ENCODE results near the gene SMARCC2. TPM values are rescaled to one million over a fixed set of nuclear protein-coding genes. Genes with fewer than 3 reads are reported as not detected.

SMARCC2 gene
- 31.4 and 45.8 TPM in 2 replicates for total RNA-seq

GRCh38 chr12:56189099-56189917 is at the start of gene SMARCC2:
TSS of gene SMARCC2 (minus strand) at chr12:56189483. CDS start at chr12:56189461, 22 bp downstream.
- DNase-seq (ENCODE audit: low read depth in 2 of 2) = peak; percentile 86 to 92

- no peak for DNase-seq (ENCODE audit: low read depth in 2 of 2)
These were observed 48.3 kb upstream of the SMARCC2 start for GRCh38 chr12:56237552-56237951.

- DNase-seq (ENCODE audit: low read depth in 2 of 2) = no peak
These were observed 47.7 kb upstream of the SMARCC2 start for GRCh38 chr12:56236985-56237384.

GRCh38 chr12:56236091-56236490 is 46.8 kb upstream of the SMARCC2 start:
- no peak for DNase-seq (ENCODE audit: low read depth in 2 of 2)

GRCh38 chr12:56234746-56235436 is 45.6 kb upstream of the SMARCC2 start:
- no peak for DNase-seq (ENCODE audit: low read depth in 2 of 2)

GRCh38 chr12:56231184-56231582 is 41.9 kb upstream of the SMARCC2 start:
- no peak for DNase-seq (ENCODE audit: low read depth in 2 of 2)

- DNase-seq (ENCODE audit: low read depth in 2 of 2) = no peak
These were observed 41.3 kb upstream of the SMARCC2 start for GRCh38 chr12:56230432-56231183.

GRCh38 chr12:56229916-56230431 is 40.7 kb upstream of the SMARCC2 start, which contains the start of gene SLC39A5:
TSS of gene SLC39A5 (plus strand) at chr12:56230051. CDS start at chr12:56231275, 1,224 bp downstream.
- DNase-seq (ENCODE audit: low read depth in 2 of 2) = no peak

- DNase-seq (ENCODE audit: low read depth in 2 of 2) = no peak
These were observed 39.8 kb upstream of the SMARCC2 start for GRCh38 chr12:56229082-56229481.

GRCh38 chr12:56224954-56225353 is 35.7 kb upstream of the SMARCC2 start:
- no peak for DNase-seq (ENCODE audit: low read depth in 2 of 2)

- peak; percentile 95 to 99 for DNase-seq (ENCODE audit: low read depth in 2 of 2)
These were observed 34.9 kb upstream of the SMARCC2 start, which contains the start of gene NABP2 for GRCh38 chr12:56224102-56224701. TSS of gene NABP2 (plus strand) at chr12:56224342. CDS start at chr12:56224857, 515 bp downstream.

- no peak for DNase-seq (ENCODE audit: low read depth in 2 of 2)
These were observed 34.4 kb upstream of the SMARCC2 start for GRCh38 chr12:56223571-56224101.

- no peak for DNase-seq (ENCODE audit: low read depth in 2 of 2)
These were observed 33.2 kb upstream of the SMARCC2 start for GRCh38 chr12:56222531-56222895.

- peak; percentile 92 to 99 for DNase-seq (ENCODE audit: low read depth in 2 of 2)
These were observed 32.7 kb upstream of the SMARCC2 start, which contains the start of gene RNF41 for GRCh38 chr12:56221757-56222530. TSS of gene RNF41 (minus strand) at chr12:56221922. CDS start at chr12:56214047, 7,875 bp downstream.

- DNase-seq (ENCODE audit: low read depth in 2 of 2) = peak; percentile 22 to 48
These were observed 32.0 kb upstream of the SMARCC2 start for GRCh38 chr12:56221232-56221756.

GRCh38 chr12:56220611-56221231 is 31.4 kb upstream of the SMARCC2 start:
- peak; percentile 13 to 37 for DNase-seq (ENCODE audit: low read depth in 2 of 2)

- no peak for DNase-seq (ENCODE audit: low read depth in 2 of 2)
These were observed 30.6 kb upstream of the SMARCC2 start for GRCh38 chr12:56219840-56220239.

GRCh38 chr12:56216461-56216860 is 27.2 kb upstream of the SMARCC2 start:
- DNase-seq (ENCODE audit: low read depth in 2 of 2) = no peak

- DNase-seq (ENCODE audit: low read depth in 2 of 2) = no peak
These were observed 24.6 kb upstream of the SMARCC2 start for GRCh38 chr12:56213878-56214277.
